Smooth muscle cell of trachea (primary cell): ENCODE measurements around the gene CCNB1. TPM values are rescaled to one million over a fixed set of nuclear protein-coding genes. Genes with fewer than 3 reads are reported as not detected.

Experiments used
- total RNA-seq: library from RNA; depleted of rRNA; stranded (reverse); fragments of >200 nt; gene quantifications from 2 replicates; pipeline ENCODE4 v1.2.1, GENCODE V29; 2014

The CCNB1 gene
- 19.0 and 292 TPM in 2 replicates for total RNA-seq

DNA sequence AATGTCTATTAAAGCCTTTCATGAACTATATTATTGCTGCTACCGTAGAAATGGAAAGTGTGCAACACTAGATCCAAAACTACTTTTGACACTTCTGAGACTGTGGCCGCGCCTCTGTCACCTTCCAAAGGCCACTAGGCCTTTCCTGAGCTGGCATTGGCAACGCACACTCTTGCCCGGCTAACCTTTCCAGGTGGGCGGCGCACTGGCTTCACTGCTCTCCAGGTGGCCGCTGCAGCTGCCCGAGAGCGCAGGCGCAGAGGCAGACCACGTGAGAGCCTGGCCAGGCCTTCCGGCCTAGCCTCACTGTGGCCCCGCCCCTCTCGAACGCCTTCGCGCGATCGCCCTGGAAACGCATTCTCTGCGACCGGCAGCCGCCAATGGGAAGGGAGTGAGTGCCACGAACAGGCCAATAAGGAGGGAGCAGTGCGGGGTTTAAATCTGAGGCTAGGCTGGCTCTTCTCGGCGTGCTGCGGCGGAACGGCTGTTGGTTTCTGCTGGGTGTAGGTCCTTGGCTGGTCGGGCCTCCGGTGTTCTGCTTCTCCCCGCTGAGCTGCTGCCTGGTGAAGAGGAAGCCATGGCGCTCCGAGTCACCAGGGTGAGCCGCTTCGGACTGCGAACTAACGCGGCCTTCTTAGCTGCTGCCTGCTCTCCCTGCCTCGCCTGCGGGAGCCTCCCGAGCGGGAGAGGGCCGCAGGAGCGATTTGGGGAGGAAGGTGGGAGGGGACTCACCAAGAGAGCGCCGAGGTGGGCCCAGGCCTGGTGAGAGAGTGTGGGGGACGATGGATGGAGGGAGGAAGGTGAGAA is at the start of gene CCNB1:
Gene CCNB1 (plus strand): TSS at position 465 of the 807 bp plus-strand sequence. CDS start 113 bp downstream, at position 578.

GRCh38 chr5:69189162-69190086 is 22.5 kb downstream of the CCNB1 start, which contains the start of gene CENPH:
CENPH (plus strand) TSS chr5:69189583; CDS start chr5:69189635, 52 bp downstream.

Other genes starting within 250 kb of the CCNB1 start
- gene SLC30A5, start 73.1 kb upstream of the CCNB1 start, total RNA-seq, result 52.2 and 72.9 TPM in 2 replicates
- gene CENPH, start 22.4 kb downstream of the CCNB1 start, total RNA-seq, result 5.1 and 38.0 TPM in 2 replicates
- gene CDK7, start 67.7 kb downstream of the CCNB1 start, total RNA-seq, result 42.2 and 61.2 TPM in 2 replicates
- 5.6 and 7.7 TPM in 2 replicates for gene CCDC125, start 165.7 kb downstream of the CCNB1 start, total RNA-seq
- gene AK6, start 202.4 kb downstream of the CCNB1 start, total RNA-seq, result 20.7 and 30.8 TPM in 2 replicates
- 62.2 and 88.9 TPM in 2 replicates for gene TAF9, start 202.4 kb downstream of the CCNB1 start, total RNA-seq
- 26.1 and 26.3 TPM in 2 replicates for gene RAD17, start 202.7 kb downstream of the CCNB1 start, total RNA-seq
- 0.15 and 0.17 TPM in 2 replicates for gene MARVELD2, start 248.0 kb downstream of the CCNB1 start, total RNA-seq